Measurements from ENCODE around the gene PCBP2.
"Not testable (repeated sequence)": the region's sequence is repeated elsewhere in the genome, so short reads cannot be mapped to it uniquely, and the experiment has no call there.

PCBP2 gene

DNA sequence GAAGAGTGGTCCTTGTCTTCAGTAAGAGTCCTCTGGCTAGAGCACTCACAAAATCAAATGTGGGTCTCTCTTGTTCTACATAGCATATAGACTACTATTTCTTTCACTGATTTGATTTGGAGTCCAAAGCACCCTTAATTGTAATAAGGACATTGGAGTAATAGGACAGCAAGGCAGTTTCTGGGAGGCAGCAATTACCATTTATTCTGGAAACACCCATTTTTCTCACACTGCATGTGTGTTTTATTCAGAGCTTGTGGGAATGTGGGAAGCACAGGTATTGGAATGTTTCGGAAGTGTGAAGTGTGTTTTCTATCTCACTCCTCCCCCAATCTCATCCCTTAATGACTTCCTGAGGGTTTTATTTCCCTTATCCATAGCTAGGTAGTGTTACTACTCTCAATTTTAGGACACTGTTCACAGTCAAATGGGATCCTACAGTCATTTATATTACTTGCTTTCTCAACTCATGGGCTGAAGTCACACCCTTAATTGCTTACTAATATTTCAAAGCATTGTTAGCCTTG lies 20.2 kb downstream of the PCBP2 start:
- DNase-seq (ENCODE audit: low spot score), result no peak

DNA sequence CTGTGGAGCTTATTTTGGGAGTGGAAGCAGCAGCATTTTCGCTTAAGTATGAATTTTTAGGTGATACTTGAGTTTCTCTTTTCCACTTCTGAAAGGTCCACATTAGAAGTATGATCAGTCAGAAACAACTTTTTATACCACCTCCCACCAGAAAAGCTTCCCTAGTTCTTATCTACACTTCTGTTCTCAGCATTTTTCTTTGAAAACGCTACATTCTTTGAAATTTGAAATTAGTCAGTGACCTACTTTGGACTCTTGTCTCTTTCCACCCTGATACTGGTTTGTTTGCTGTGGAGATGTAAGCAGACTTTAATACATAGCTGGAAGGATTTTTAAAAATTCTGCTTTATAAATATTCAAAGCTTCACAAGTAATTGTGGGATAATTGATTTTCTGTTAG lies 22.2 kb downstream of the PCBP2 start:
- DNase-seq (ENCODE audit: low spot score), result no peak

DNA sequence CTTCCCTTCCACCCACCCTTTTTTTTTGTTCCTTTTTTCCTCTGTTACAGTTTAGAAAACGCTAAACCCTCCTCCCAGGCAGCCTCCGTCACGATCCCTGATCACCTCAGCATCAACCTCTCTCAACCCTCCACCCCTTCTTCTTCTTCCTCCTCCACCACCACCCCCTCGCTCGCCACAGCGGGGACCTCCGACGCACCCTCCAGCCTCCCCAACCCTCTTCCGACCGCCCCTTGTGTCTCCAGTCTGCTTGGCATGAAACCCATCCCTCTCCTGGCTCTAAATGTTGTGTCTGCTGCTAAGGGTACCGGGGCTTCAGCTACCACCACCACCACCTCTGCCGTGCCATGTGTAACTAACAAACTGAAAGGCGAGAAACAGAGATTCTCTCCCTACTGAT lies 22.9 kb downstream of the PCBP2 start:
- no peak for DNase-seq (ENCODE audit: low spot score)

DNA sequence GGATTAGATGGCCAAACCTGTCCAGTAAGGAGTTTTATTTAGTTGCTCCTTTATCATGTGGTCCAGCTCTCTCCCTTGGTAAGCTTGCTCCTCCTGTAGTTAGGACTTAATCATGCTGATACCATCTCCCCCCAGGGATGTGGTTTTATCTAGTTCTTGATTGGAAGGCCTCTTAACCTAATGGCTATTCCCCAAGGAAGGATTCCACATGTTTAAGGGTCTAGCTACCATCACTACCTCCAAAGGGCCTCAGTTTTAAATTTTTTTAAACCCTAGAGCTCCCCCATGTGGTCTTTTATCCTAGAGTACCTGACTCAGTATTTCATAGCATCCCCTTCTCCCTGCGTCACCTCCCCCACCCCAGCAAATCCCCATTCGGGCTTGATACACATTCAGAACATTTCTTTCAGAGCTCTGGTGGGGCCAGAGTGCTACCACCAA lies 24.9 kb downstream of the PCBP2 start:
- DNase-seq (ENCODE audit: low spot score), result no peak

DNA sequence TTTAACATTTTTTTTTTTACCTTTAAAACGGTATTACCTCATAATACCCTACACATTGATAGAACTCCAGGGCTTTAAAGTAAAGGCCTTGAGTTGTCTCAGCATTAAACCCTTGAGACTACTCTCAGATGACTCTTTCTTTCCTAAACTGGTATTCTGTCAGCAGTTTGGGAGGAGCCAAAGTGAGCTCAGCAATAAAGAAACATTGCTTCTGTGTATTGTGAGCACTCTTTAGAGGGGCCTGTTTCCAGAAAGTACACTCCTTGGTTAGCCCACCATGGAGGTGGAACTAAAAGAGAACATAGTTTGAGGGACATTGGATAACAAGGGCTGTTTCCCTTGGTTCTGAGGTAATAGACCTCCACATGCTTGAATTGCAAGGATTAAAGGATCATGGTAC lies 27.0 kb downstream of the PCBP2 start:
- no peak for DNase-seq (ENCODE audit: low spot score)

DNA sequence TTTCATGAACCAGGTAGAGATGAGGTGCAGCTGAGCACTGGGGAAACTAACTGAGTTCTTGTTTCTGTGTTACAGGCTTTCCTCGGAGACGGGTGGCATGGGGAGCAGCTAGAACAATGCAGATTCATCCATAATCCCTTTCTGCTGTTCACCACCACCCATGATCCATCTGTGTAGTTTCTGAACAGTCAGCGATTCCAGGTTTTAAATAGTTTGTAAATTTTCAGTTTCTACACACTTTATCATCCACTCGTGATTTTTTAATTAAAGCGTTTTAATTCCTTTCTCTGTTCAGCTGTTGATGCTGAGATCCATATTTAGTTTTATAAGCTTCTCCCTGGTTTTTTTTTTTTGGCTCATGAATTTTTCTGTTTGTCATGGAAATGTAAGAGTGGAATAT lies 27.4 kb downstream of the PCBP2 start:
- no peak for DNase-seq (ENCODE audit: low spot score)

DNA sequence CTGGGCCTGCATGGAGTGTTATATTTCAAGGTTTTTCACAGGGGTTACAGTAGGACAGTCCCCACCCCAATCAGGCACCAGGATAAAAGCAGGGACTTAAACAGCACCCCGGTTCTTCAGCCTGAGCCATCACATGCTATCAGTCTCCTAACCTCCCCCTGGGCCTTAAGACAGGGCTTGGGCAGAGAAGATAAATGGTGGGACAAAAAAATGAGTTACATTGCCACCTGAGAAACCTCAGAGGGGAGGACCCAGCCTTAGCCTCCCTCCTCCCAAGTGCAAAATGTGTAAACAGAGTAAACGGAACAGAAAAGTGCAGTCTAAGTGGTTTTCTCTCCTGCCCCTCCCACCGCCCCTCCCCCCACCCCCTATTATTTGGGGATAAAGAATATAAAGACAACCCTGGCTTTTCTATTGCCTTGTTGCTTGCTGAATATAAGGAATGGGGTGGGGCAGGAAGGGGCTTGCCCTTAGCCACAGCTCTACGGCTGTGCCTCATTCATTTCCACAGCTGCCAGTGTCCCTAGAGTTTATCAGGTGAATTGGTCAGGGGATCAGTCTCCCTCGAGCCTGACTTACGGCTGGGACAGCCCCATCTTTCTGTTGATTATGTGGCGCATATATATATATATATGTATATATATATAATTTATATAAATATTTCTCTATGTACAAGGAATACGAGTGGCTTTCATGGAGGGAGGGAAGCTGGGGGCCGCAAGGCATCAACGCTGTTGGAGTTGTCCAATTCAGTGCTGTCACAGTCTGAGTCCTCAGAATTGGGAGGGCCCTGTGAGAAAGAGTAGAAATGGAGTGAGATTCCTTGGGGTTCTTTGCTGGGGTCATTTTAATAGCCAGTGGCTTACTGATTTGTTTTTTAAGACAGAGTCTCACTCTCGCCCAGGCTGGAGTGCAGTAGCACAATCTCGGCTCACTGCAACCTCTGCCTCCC lies 28.9 kb downstream of the PCBP2 start:
- DNase-seq (ENCODE audit: low spot score), result no peak

DNA sequence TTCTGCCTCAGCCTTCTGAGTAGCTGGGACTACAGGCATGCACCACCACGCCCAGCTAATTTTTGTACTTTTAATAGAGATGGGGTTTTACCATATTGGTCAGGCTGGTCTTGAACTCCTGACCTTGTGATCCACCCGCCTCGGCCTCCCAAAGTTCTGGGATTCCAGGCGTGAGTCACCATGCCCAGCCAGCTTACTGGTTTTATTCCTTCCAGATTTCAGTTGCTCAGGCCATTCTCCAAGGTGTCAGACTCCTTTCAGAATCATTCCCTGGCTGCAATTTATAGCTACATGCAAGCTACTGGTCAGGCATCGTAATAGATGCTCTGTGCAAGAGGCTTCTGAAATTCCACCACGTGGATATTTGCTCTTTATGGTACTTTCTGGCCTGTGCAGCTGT lies 29.6 kb downstream of the PCBP2 start:
- not testable (repeated sequence) for DNase-seq (ENCODE audit: low spot score)

DNA sequence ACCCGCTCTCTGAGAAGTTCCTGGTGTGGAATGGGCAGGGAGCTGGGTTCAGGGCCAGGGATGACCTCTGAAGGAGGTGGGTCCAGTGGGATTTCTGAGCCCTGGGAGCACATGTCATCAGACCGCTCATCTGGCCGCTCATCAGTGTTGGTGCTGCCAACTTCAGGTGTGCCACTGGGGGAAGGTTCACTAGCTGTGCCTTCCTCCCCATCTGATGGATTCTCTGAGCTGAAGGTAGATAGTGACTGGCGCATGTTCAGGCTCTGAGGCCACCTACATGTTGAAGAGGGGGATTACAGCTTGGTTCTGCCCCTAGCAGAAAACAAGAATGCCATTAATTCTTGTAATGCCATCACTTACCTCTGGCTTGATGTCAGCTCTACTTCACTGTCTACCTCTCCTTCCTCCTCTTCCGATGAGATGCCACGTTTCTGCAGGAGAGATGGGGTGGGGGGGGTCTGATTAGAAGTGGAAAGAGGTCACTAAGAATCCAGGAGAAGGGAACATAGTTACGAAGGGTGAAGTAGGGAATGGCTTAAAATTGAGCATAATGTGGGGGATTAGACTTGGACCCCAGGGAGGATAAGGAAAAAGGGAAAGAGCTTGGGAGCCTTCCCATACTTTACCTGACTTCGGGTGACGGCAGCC lies 30.2 kb downstream of the PCBP2 start:
- DNase-seq (ENCODE audit: low spot score), result peak; percentile 24

DNA sequence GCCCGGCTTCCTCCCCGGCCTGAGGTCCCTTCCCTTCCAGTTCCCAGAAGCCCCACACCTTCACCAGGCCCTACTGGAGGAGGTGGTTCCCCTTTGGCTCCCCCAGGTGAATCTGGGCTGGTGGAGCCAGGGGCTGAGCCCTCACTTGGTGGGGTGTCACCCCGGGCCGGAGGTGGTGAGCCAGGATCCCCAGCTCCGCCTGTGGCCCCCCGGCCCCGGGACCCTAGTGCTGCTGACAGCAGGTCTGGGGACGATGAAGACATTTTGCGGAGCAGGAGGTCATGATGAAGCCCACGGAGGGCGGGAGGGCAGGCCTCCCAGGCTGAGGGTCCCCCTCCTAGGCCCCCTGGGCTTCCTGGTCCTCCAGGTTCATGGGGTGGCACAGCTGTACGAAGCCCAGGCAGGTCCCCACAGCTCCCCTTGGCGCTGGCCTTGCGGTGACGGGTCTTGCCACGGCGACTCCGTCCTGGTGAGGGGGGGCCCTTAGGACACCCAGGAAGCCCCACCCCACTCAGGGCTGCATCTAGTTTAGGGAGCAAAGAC lies 30.8 kb downstream of the PCBP2 start:
- DNase-seq (ENCODE audit: low spot score), result no peak

DNA sequence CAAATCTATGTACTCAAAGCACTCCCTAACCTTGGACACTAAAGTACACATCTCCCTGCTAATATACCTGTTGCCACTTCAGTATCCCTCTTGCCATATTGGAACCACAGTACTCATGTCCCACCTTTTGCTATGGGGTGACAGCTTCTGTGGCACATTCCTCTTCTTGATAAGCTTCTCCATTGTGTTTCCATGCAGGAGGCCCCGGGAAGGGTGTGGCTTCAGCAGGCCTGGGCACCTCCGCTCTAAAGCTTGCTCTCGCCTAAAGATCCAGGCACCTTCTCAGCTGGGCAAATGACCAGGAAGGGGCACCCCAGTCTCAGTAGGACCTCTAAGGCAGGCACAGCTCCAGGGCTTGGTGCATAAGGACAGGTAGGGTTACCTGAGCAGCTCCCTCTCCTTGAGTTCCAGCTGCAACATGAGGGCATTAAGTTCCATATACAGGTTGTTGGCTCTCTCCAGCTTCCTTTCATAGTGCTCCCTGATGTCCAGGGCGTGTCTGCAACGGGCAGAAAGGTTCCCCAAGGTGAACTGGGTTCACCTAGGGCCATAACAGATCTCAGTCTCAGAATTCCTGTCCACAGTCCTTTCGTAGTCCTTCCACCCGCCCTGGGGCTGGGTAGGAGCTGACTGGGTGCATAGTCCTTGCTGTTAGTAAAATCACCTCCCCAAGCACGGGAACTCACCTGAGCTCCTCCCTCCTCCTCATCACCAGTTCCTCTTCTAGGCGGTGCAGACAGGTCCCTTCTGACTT lies 31.5 kb downstream of the PCBP2 start:
- no peak for DNase-seq (ENCODE audit: low spot score)

DNA sequence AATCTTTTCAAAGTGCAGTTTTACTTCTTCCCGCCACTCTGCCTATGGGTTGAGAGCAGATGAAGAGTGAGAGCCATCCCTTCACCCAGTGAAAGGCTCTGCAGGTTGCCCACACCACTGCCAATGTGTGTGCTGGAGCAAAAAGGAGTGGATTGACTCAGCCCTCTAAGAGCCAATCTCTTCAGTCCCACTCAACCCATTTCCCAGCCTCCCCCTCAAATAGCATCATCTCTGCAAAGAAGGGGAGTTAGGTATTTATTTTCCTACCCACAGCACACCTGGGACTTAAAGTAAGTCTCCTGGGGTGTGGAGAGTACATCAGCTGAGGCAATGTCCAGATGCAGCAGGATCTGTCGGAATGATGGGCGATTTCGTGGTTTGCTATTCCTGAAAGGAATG lies 32.1 kb downstream of the PCBP2 start:
- no peak for DNase-seq (ENCODE audit: low spot score)

DNA sequence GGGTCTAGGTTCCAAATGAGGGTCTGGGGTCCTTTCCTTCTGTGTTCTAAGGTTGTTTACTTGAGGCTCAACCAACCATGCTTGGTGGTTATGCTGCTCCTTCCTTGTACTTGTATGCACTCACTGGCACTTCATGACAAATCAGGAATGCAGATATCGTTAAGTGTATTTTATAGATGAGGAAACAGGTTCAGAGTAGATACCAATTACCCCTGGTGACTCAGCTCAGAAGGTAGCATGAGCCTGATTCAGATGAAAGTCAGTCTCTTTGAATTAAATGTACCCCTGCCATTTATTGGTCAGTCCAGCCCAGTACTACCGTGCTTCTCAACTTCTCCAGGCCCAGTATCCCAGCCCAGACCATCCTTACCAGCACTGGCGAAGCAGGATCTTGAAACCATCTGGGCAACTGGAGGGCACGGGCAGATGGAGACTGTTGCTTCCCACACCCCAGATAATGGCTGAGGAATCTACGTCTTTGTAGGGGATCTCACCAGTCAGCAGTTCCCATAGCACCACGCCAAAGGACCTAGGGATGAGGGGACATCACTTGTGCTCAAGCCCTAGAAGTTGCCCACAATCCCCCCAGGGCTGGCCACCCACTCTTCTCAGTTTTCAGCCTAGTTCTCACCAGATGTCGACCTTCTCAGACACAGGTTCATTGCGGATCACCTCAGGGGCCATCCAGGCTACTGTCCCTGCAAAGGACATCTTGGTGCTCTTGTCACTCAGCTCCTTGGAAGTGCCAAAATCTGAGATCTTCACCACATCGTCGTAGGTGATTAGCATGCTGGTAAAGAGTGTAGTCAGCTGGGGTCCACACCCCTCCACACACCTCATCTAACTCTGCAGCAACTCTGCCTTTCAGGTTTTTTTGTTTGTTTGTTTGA lies 33.0 kb downstream of the PCBP2 start:
- DNase-seq (ENCODE audit: low spot score), result no peak

DNA sequence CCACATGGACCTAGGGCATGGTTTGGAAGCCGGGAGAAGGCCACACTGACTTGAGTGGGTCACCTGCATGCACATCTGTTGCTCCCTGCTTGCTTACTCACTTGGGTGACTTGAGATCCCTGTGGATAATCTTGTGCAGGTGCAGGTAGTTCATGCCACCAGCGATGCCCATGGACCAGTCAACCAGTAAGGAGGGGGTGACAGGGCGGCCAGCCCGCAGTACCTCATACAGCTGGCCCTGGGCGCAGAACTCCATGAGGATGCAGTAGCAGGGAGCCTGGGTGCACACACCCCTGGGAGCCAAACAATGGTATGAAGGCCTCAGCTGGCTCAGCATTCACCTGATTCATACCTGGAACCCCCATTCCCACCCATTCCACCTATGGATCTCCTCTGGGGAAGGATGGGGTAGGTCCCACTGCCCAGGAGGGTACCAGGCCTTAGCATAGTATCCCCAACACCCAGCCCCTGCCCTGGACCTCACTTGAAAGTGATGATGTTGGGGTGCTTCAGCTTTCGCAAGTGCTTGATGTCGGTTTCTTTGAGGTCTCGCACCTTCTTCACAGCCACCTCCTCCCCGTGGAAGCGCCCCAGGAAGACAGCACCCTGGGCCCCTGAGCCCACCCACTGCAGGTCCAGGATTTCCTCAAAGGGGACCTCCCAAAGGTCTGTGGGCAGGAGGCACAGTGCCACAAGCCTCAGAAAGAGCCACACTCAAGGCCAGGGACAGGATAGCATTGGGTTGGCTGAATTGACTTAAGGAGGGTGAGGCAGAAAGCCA lies 34.2 kb downstream of the PCBP2 start:
- DNase-seq (ENCODE audit: low spot score), result no peak

DNA sequence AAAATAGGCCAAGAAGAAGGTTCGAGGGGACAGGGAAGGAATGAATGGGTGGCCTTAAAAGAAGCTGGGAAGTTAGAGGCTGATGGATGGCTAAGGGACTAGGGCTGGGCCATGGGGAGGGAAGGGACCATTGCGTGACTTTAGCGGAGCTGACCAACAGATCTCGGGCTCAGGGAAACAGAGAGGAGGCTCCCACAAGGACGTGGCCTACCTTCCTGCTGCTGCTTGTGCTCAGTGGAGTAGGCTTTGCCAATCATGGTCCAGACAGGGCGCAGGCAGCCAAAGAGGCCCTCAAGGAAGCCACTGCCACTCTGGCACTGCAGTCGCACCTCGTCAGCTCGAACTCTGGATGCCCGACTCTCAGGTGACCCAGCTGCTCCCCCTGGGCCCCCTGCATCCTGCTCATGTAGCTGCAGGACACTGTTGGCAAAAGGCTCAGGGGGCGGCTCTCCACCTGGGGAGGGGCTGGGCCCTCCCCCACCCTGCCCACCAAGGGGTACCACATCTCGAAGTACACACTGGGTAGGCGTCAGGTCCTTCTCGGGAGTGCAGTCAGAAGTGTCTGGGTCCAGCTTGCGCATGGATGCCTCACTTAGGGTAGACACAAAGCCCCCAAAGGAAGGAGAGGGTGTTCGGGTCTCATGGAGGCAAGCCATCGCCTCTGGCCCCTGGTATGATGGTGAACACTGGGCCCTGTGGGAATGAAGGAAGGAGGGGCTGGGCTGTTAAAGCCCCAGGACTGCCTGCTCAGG lies 35.0 kb downstream of the PCBP2 start:
- no peak for DNase-seq (ENCODE audit: low spot score)

DNA sequence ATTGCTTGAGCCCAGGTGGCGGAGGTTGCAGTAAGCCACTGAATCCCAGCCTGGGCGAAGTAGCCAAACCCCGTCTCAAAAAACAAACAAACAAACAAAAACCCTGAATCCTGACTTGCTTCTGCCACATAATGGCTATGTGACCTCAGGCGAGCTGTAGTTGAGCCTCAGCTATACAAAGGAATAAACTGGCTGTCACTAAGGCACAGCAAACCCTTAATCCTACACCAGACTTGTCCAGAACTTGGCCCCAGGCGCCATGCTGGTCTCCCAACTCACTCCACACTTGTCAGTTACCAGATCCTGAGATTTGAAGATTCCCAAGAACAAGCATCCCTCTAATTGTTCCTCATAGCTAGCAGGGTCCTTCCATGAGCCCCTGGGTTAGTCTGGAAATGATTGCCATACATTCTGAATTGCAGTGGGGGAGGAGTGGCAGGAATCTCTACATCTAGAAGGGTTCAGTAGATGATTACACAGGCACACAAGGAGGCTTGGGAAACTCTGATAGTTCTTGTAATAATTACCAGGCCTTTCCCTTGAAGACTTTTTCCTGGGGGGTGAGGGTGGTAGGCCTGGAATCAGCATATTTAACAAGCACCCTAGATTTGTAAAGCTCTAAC lies 37.5 kb downstream of the PCBP2 start:
- no peak for DNase-seq (ENCODE audit: low spot score)

DNA sequence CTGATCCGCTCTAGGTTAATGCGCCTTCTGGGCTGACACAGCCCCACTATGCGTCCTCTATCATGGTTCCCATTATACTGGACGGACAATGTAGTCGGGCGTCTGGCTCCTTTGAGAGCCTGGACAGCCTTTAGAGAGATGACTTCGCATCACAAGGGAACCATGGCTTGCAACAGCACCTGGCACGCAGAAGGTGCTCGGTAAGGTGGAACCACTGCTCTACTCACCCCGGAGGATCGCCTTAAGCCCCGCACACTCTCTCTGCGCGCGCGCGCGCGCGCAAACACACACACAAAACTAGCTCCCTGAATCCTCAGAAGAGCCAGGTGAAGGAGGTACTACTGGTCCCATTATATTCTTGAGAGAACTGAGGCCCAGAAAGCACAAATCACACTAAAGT lies 40.3 kb downstream of the PCBP2 start:
- no peak for DNase-seq (ENCODE audit: low spot score)

DNA sequence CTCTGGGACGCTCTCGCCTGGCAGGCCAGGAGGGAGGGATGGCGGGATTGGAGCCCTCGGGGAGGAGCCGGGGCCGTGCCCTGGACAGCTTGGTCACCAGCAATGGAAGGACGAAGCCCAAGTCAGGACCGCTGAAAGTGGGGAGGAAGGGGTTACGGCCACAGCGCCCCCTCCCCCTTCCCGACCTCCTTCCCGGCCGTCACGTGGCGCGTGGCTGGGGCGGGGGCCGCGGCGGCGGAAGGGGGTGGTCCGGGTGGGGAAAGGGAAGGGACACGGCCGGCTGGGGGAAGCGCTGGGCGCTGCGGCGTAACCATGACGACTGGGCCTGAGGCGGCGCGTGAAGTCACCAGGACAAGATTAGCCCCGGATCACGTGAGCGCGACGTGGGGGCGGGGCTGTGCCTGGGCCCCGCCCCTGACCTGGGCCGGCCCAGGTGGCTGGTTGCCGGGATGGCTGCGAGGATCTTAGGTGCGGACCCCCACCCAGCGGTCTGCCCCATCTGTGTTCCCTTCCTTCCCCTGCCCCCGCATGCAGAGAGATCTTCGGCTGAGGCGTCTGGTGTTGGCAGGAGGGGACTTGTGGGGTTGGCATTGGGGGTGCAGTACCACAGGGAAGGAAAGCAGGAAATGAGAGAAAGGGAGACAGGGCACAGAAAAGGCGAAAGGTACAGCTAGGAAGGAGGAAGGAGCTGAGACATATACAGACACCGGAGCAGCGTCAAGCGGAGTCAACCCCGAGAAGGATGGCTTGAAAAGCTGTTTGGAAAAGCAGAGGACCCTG lies 41.1 kb downstream of the PCBP2 start:
- peak; percentile 86 for DNase-seq (ENCODE audit: low spot score)

Measured in activated CD4-positive, alpha-beta T cell treated with anti-CD3 and anti-CD28 coated beads, Interleukin-2, Interleukin-4, amounts not matched to agents 100 ng/mL and 50 ng/mL, durations not matched to agents 16 hours and 8 hours (primary cell).